ENCODE results near the gene EFS.
A peak's percentile ranks its signal among the peaks of the same experiment; 100 is the strongest.

Gene EFS

DNA sequence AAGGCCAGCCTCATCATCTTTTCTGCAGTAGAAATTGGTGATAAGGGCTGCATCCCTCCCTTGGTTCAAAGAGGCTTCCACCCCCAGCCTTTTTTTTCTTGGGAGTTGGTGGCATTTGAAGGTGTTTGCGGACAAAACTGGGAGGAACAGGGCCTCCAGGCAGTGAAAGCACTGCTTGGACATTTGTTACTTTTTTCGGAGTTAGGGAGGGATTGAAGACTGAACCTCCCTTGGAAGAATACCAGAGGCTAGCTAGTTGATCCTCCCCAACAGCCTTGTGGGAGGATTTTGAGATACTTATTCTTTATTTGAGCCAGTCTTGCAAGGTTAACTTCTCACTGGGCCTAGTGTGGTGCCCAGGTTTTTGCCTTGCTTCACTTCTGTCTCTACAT, 40.5 kb downstream of the EFS start:
- TF ChIP-seq CTCF (IDR thresholded peaks at IDR 0.05; ENCODE audit: insufficient read depth, missing control alignments), result no peak
- DNase-seq (ENCODE audit: insufficient read length, low spot score) (no peak), FAIRE-seq (no peak)

DNA sequence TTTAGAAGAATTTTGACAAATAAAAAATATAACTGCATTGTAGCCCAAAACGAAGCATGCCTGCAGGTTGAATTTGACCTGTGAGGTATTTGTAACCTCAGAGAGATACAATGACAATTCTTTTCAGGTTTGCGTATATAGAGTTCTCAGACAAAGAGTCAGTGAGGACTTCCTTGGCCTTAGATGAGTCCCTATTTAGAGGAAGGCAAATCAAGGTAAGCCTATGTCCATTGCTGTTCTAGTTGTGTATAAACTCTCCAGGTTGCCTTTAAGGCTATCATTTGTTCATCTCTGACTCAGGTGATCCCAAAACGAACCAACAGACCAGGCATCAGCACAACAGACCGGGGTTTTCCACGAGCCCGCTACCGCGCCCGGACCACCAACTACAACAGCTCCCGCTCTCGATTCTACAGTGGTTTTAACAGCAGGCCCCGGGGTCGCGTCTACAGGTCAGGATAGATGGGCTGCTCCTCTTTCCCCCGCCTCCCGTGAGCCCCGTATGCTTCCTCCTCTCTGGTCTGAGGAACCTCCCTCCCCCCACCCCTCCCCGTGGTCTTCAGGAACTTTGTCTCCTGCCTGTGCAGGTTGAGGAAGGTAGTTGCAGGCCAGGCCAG, 41.0 kb downstream of the EFS start:
- no peak for TF ChIP-seq CTCF (IDR thresholded peaks at IDR 0.05; ENCODE audit: insufficient read depth, missing control alignments)
- FAIRE-seq (no peak), DNase-seq (ENCODE audit: insufficient read length, low spot score) (no peak)

- DNase-seq (ENCODE audit: insufficient read length, low spot score) (no peak), FAIRE-seq (no peak)
- TF ChIP-seq CTCF (IDR thresholded peaks at IDR 0.05; ENCODE audit: insufficient read depth, missing control alignments), result no peak
Measured at GRCh38 chr14:23322568-23323517, 42.1 kb downstream of the EFS start.

- DNase-seq (ENCODE audit: insufficient read length, low spot score) (no peak), FAIRE-seq (no peak)
- TF ChIP-seq CTCF (IDR thresholded peaks at IDR 0.05; ENCODE audit: insufficient read depth, missing control alignments), result no peak
Measured at GRCh38 chr14:23321572-23322547, 43.1 kb downstream of the EFS start.

DNA sequence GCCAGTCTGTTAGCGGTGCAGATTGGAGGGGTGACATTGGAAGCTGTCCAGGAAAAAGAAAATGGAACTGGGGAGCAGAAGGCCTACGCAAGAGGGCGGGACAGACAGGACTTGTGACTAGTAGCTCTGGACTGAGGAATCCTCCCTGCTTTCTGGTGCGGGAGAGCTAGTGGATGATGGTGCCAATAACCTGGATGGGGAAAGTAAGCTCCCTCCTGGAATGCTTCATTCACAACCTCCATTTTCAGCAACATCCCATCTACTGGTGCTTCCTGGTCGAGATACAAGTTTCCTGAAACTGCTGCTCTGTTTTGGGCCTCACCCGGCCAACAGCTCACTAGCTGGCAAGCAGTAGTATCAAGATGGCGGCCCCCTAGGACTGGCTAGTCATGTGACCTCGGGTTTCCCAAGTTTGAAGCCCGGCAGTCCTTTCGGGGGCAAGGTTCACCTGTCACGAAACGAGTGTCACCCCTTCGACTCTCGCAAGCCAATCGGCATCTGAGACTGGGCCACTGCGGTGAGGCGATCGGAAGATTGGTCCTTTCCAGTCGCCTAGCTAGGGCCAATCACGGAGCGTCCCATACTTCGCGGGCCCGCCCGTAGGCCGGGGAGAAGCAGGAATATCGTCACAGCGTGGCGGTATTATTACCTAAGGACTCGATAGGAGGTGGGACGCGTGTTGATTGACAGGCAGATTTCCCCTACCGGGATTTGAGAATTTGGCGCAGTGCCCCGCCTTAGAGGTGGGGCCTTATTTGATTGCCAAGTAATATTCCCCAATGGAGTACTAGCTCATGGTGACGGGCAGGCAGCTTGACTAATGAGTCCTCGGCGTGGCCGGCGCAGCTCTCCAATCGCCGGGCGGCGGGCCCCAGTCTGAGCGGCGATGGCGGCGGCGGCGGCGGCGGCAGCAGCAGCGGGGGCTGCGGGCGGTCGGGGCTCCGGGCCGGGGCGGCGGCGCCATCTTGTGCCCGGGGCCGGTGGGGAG, 44.1 kb downstream of the EFS start, which contains the start of gene PABPN1:
PABPN1 (plus strand) TSS at position 874 of the 988 bp plus-strand sequence; CDS start at position 887, 13 bp downstream.
- FAIRE-seq, result no peak
- DNase-seq (ENCODE audit: insufficient read length, low spot score), result peak; percentile 69
- TF ChIP-seq CTCF (IDR thresholded peaks at IDR 0.05; ENCODE audit: insufficient read depth, missing control alignments), result no peak

Data from D721Med (cell line).